GM10266 (cell line): ENCODE measurements around the gene TRIM10.

Experiments
- DNase-seq: peaks from one replicate; pipeline ENCODE4 v3.0.0; 2012; ENCODE audit errors: extremely low spot score
- TF ChIP-seq, protein P1 (sequence below): IDR thresholded peaks from 2 replicates; pipeline ENCODE4 v1.5.1; 2012; ENCODE audit warnings: mild to moderate bottlenecking, low read depth; ENCODE audit not compliant: control insufficient read depth, insufficient read depth; ENCODE audit errors: missing control alignments

TRIM10 gene

DNA sequence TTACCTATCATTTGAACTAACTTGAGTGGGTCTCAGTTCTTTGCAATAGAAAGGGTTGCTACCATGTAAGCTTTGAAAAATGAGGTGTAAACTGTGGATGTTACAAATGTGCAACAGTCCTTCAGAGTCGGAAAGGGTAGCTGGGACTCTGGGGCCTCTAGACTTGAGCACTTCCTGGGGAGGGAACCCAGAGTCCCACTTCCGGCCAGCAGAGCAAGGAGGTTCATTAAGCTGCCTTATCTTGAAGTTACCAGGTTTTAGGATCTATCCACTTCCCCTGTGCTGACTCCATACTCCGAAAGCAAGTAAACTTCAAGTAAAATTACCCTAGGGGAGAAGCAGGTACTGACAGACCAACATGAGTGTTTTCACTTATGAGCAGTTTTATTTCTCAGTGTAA is 9.4 kb downstream of the TRIM10 start:
- DNase-seq: no peak

DNA sequence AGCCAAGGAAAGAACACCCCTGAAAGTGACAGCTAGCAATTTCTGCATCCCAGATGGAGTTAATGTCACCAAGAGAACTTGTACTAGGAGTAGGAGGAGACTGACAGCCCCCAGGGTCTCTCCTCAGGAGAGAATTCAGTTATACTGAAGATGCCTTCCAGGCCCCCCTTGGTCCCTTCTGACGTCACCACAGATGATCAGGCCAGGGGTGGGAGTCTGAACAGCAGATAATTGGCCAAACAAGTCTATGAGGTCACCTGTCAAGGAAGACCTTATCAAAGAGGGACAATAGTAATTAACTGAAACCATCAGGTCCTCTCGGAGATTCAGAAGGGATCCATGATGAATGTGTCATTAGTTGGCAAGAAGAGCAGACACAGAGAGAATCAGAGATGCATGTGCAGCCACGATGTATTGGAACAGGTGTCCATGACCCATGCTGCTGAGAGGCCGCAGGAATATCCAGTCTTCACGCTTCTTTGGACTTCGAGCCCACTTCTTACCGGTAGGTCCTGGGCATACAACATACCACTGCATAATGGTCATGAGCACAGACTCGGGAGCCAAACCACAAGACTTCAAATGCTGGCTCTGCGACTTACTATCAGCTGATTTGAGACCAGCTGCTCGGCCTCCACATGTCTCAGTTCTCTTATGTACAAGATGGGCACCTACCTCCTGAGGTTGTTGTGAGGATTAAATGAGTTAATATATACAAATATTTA is 10.2 kb downstream of the TRIM10 start:
- TF ChIP-seq, protein P1, sequence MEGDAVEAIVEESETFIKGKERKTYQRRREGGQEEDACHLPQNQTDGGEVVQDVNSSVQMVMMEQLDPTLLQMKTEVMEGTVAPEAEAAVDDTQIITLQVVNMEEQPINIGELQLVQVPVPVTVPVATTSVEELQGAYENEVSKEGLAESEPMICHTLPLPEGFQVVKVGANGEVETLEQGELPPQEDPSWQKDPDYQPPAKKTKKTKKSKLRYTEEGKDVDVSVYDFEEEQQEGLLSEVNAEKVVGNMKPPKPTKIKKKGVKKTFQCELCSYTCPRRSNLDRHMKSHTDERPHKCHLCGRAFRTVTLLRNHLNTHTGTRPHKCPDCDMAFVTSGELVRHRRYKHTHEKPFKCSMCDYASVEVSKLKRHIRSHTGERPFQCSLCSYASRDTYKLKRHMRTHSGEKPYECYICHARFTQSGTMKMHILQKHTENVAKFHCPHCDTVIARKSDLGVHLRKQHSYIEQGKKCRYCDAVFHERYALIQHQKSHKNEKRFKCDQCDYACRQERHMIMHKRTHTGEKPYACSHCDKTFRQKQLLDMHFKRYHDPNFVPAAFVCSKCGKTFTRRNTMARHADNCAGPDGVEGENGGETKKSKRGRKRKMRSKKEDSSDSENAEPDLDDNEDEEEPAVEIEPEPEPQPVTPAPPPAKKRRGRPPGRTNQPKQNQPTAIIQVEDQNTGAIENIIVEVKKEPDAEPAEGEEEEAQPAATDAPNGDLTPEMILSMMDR: no peak
- no peak for DNase-seq

More for the DNA sequence above, 9.4 kb downstream of the TRIM10 start:
- TF ChIP-seq, protein P1: no peak

DNA sequence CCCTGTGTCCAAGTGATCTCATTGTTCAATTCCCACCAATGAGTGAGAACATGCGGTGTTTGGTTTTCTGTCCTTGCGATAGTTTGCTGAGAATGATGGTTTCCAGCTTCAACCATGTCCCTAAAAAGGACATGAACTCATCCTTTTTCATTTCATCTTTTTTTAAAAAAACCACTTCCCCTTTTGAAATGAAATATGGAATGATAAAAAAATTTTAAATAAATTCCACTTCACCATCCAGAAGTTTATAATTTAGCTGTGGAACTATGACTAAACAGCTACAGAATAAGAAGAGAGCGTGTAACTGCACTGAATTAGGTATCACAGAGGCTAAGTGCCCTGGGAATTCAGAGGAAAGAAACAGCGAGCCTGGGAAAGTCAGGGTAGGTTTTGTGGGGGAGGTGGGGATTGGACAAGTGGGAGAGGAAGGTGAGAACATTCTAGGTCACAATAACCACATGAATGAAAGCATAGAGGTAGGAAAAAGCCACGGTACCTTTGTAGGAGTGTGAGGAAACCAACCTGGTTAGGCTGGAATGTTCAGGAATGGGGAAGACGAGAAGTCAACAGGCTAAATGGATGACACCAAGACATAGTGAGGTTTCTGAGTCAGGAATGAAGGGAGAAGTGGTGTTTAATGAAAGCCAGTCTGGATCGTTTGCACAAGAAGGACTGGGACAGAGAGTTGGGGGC is 11.0 kb downstream of the TRIM10 start:
- no peak for DNase-seq
- TF ChIP-seq, protein P1: no peak

DNA sequence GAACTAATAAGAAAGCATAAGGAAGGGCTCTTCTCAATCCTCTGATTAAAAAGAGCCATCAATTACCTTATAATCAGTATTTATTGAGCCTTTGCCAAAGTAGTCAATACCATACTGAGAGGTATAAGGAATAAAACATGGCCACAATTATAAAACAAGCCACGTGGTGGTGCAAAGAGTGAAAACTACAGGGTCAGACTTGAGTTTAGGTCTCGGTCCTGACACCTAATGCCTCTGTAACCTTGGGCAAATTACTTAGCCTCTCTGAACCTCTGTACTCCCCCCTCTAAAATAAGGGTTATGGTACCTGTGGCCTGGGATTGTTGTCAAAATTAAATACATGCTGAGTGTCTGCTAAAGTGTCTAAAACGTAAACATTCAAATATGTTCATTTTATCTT is 11.8 kb downstream of the TRIM10 start:
- no peak for DNase-seq
- TF ChIP-seq, protein P1: no peak

DNA sequence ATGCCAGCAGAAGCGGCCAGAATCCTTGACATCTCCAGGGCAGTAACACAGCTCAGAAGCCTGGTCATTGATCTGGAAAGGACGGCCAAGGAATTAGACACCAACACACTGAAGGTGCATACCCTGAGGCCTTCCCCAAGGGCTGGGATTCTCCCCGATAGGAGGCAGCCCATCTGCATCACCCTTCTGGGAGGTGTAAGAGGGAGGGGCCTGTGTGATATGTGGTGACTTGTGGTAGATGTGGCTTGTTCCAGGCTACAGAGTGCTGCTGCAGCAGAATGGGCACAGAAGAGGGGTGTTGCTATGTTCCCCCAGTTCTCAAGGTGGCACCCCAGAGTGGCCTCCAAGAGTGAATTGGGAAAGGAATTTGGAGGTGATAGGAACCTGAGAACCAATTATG is 13.9 kb downstream of the TRIM10 start:
- no peak for DNase-seq
- TF ChIP-seq, protein P1: no peak

DNA sequence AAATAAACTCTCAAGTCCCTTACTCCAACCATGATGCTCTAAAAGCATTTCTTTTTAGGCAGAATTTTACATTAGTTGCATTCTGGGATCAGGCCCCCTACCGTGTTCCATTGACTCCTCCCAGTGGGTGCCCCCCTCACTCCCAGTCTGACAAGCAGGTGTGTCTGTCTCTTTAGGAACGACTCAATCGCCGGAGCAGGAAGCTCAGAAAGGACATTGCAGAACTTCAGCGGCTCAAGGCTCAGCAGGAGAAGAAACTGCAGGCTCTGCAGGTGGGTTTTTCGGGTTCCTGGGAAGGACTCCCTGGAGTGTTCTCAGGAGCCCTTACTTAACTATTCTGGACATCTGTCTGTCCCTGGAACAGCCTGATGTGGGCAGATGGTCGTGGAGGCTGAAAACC is 15.2 kb downstream of the TRIM10 start:
- DNase-seq: no peak
- TF ChIP-seq, protein P1: no peak

DNA sequence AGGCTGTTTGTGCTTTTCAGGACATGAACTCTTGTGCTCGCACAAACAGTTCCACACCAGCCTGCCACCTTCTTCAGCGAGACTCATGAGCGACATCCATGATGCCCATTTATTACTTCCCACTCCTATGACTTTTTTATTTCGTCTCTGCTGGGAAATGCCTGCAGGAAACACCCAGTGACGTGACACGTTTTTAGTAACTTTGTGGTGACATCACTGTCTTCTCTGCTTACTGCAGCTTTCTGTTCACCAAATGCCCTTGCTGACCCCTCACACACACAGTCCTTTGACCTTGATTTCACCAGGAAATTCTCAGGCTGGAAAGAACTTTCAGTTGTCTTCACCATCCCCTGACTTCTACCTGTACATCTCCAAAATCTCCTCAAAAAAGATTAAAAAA is 16.2 kb downstream of the TRIM10 start:
- TF ChIP-seq, protein P1: no peak
- DNase-seq: no peak
